Neural progenitor cell (in vitro differentiated cells): Measurements from ENCODE around the gene SLCO3A1. TPM values are rescaled to one million over a fixed set of nuclear protein-coding genes. Genes with fewer than 3 reads are reported as not detected.

ENCODE experiments used
- DNase-seq: peaks from one replicate; pipeline ENCODE4 v3.0.0-alpha.2; 2016; ENCODE audit warnings: low spot score
- H2AFZ ChIP-seq: fragments of 200-600 bp; sonication (generic); replicated peaks from 2 replicates; pipeline ENCODE4 v1.6.1; 2016; ENCODE audit warnings: antibody characterized with exemption
- H3F3A ChIP-seq: fragments of 200-600 bp; sonication (generic); 2 replicates; pipeline ENCODE4 v1.6.1; 2016; ENCODE audit warnings: antibody characterized with exemption, low read depth
- H3K27ac ChIP-seq: fragments of 200-600 bp; sonication (generic); 2 replicates; pipeline ENCODE4 v1.5.1; 2016; ENCODE audit warnings: mild to moderate bottlenecking
- H3K27me3 ChIP-seq: fragments of 200-600 bp; sonication (generic); 2 replicates; pipeline ENCODE4 v1.6.1; 2016; ENCODE audit warnings: mild to moderate bottlenecking, moderate library complexity
- H3K36me3 ChIP-seq: fragments of 200-600 bp; sonication (generic); 2 replicates; pipeline ENCODE4 v1.5.1; 2016
- H3K4me1 ChIP-seq: fragments of 200-600 bp; sonication (generic); 2 replicates; pipeline ENCODE4 v1.6.1; 2016; ENCODE audit warnings: mixed run types
- H3K4me2 ChIP-seq: fragments of 200-600 bp; sonication (generic); 2 replicates; pipeline ENCODE4 v1.6.1; 2016
- H3K4me3 ChIP-seq: fragments of 200-600 bp; sonication (generic); 2 replicates; pipeline ENCODE4 v1.5.1; 2016
- H3K79me2 ChIP-seq: fragments of 200-600 bp; sonication (generic); 2 replicates; pipeline ENCODE4 v1.6.1; 2016; ENCODE audit warnings: low read depth
- H3K9ac ChIP-seq: fragments of 200-600 bp; sonication (generic); 2 replicates; pipeline ENCODE4 v1.6.1; 2016
- H3K9me3 ChIP-seq: fragments of 200-600 bp; sonication (generic); 2 replicates; pipeline ENCODE4 v1.5.1; 2016; ENCODE audit warnings: low read depth
- H4K20me1 ChIP-seq: fragments of 200-600 bp; sonication (generic); 2 replicates; pipeline ENCODE4 v1.6.1; 2016; ENCODE audit warnings: low read depth
- H3K27ac Mint-ChIP-seq: 3 replicates; pipeline ENCODE4 v1.8.0; 2021; ENCODE audit warnings: mixed read lengths
- H3K27me3 Mint-ChIP-seq: 2 replicates; pipeline ENCODE4 v1.8.0; 2022; ENCODE audit warnings: low read depth, mild to moderate bottlenecking, inconsistent platforms, moderate library complexity, mixed read lengths; ENCODE audit not compliant: insufficient read depth
- H3K36me3 Mint-ChIP-seq: 3 replicates; pipeline ENCODE4 v1.8.0; 2021; ENCODE audit warnings: mixed read lengths
- H3K4me1 Mint-ChIP-seq: 3 replicates; pipeline ENCODE4 v1.8.0; 2021; ENCODE audit warnings: mixed read lengths
- H3K4me3 Mint-ChIP-seq: 3 replicates; pipeline ENCODE4 v1.8.0; 2021; ENCODE audit warnings: mild to moderate bottlenecking, moderate library complexity, mixed read lengths
- H3K9me3 Mint-ChIP-seq: 3 replicates; pipeline ENCODE4 v1.8.0; 2020; ENCODE audit warnings: mixed read lengths
- EZH2 ChIP-seq: fragments of 200-600 bp; sonication (generic); IDR thresholded peaks from 2 replicates; pipeline ENCODE4 v1.6.1; 2017; ENCODE audit warnings: antibody characterized with exemption, mild to moderate bottlenecking, moderate library complexity
- EZH2phosphoT487 ChIP-seq: fragments of 200-600 bp; sonication (generic); IDR thresholded peaks from 2 replicates; pipeline ENCODE4 v1.6.1; 2017; ENCODE audit warnings: antibody characterized with exemption
- total RNA-seq: library from RNA; depleted of rRNA; stranded (reverse); fragments of >200 nt; gene quantifications from 2 replicates; pipeline ENCODE4 v1.2.3, GENCODE V29; 2015; ENCODE audit warnings: low replicate concordance
- TF ChIP-seq, protein P1 (sequence below): fragments of 200-600 bp; sonication (generic); IDR thresholded peaks from 2 replicates; pipeline ENCODE4 v1.5.1; 2017; ENCODE audit warnings: antibody characterized with exemption, mild to moderate bottlenecking

Gene SLCO3A1
- total RNA-seq, 1 donor from 2014 or later, result 6.6 TPM

DNA sequence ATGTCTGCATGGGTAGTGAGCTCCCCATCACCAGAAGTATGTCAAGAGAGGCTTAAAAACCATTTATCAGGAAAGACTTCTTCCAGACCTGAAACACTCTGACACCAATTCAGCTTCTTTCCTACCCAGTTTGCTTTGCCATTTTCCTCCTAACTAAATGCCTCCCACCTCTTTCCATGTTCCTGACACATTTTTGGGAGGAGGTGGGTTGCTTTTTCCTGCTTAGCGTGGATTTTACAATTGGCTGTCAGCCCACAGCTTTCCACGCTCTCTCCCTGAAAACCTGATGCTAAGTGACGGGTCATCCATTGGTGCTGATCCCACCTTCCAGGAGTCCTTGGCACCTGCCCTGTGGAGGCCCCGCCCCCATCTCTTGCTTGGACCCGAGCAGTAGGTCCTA is 275.3 kb downstream of the SLCO3A1 start:
- Histone ChIP-seq H3K4me2 (no peak overlapping the region), H2AFZ (no peak overlapping the region), H4K20me1 (no peaks in the 10 kb centered on the region), H3K36me3 (no peaks in the 10 kb centered on the region), H3K9me3 (no peaks in the 10 kb centered on the region), H3K27ac (no peak overlapping the region), H3K79me2 (no peaks in the 10 kb centered on the region), H3K4me1 (peaks cover 5% of the 10 kb centered on the region), H3K4me3 (no peak overlapping the region), H3K9ac (no peak overlapping the region), H3K27me3 (no peaks in the 10 kb centered on the region), H3F3A (no peaks in the 10 kb centered on the region)
- Mint-ChIP-seq H3K27ac (peak overlapping the region; percentile 80), H3K4me3 (no peak overlapping the region), H3K4me1 (peaks cover 6% of the 10 kb centered on the region), H3K9me3 (no peaks in the 10 kb centered on the region), H3K36me3 (peaks cover 2% of the 10 kb centered on the region), H3K27me3 (peaks cover 5% of the 10 kb centered on the region)
- TF ChIP-seq, protein P1, sequence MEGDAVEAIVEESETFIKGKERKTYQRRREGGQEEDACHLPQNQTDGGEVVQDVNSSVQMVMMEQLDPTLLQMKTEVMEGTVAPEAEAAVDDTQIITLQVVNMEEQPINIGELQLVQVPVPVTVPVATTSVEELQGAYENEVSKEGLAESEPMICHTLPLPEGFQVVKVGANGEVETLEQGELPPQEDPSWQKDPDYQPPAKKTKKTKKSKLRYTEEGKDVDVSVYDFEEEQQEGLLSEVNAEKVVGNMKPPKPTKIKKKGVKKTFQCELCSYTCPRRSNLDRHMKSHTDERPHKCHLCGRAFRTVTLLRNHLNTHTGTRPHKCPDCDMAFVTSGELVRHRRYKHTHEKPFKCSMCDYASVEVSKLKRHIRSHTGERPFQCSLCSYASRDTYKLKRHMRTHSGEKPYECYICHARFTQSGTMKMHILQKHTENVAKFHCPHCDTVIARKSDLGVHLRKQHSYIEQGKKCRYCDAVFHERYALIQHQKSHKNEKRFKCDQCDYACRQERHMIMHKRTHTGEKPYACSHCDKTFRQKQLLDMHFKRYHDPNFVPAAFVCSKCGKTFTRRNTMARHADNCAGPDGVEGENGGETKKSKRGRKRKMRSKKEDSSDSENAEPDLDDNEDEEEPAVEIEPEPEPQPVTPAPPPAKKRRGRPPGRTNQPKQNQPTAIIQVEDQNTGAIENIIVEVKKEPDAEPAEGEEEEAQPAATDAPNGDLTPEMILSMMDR, result no peak
- TF ChIP-seq EZH2phosphoT487 (no peak), EZH2 (no peak)
- no peak for DNase-seq

GRCh38 chr15:92130244-92130643 is 276.7 kb downstream of the SLCO3A1 start:
- no peak overlapping the region for H3K4me2 ChIP-seq
- H3F3A ChIP-seq, result no peaks in the 10 kb centered on the region
- H3K79me2 ChIP-seq, result no peaks in the 10 kb centered on the region
- DNase-seq, result no peak
- no peaks in the 10 kb centered on the region for H3K27me3 ChIP-seq
- H3K9me3 ChIP-seq, result no peaks in the 10 kb centered on the region
- H3K4me3 Mint-ChIP-seq, result no peak overlapping the region
- peaks cover 2% of the 10 kb centered on the region for H3K36me3 Mint-ChIP-seq
- H3K9me3 Mint-ChIP-seq, result no peaks in the 10 kb centered on the region
- no peak overlapping the region for H3K27ac Mint-ChIP-seq
- no peak overlapping the region for H3K9ac ChIP-seq
- no peak overlapping the region for H3K4me3 ChIP-seq
- no peaks in the 10 kb centered on the region for H4K20me1 ChIP-seq
- peaks cover 9% of the 10 kb centered on the region for H3K4me1 Mint-ChIP-seq
- TF ChIP-seq, protein P1, result no peak
- TF ChIP-seq EZH2 (no peak), EZH2phosphoT487 (no peak)
- no peaks in the 10 kb centered on the region for H3K36me3 ChIP-seq
- peaks cover 5% of the 10 kb centered on the region for H3K27me3 Mint-ChIP-seq
- no peaks in the 10 kb centered on the region for H3K4me1 ChIP-seq
- H3K27ac ChIP-seq, result no peak overlapping the region
- no peak overlapping the region for H2AFZ ChIP-seq

- Histone ChIP-seq H4K20me1 (no peaks in the 10 kb centered on the region), H3K4me2 (no peak overlapping the region), H3K4me1 (no peaks in the 10 kb centered on the region), H3K9me3 (no peaks in the 10 kb centered on the region), H3K4me3 (no peak overlapping the region), H3K36me3 (no peaks in the 10 kb centered on the region), H3K79me2 (no peaks in the 10 kb centered on the region), H3F3A (no peaks in the 10 kb centered on the region), H3K27me3 (no peaks in the 10 kb centered on the region), H3K9ac (no peak overlapping the region), H3K27ac (no peak overlapping the region), H2AFZ (no peak overlapping the region)
- H3K27me3 Mint-ChIP-seq, result peaks cover 5% of the 10 kb centered on the region
- peaks cover 2% of the 10 kb centered on the region for H3K36me3 Mint-ChIP-seq
- peaks cover 14% of the 10 kb centered on the region for H3K4me1 Mint-ChIP-seq
- H3K4me3 Mint-ChIP-seq, result no peak overlapping the region
- no peaks in the 10 kb centered on the region for H3K9me3 Mint-ChIP-seq
- TF ChIP-seq EZH2phosphoT487 (no peak), EZH2 (no peak)
- TF ChIP-seq, protein P1, result no peak
- no peak for DNase-seq
- H3K27ac Mint-ChIP-seq, result no peak overlapping the region
Measured at GRCh38 chr15:92130906-92131305, 277.4 kb downstream of the SLCO3A1 start.
